Activated effector memory CD4-positive, alpha-beta T cell treated with Interleukin-2 at 50 U/mL for 16 hours (primary cell): ENCODE data around the gene C15orf62.

Experiments
- DNase-seq: peaks from one replicate; pipeline ENCODE4 v3.0.0-alpha.2; 2020

C15orf62 gene

GRCh38 chr15:40756938-40757337 is 12.8 kb upstream of the C15orf62 start:
- DNase-seq: no peak

GRCh38 chr15:40759961-40760360 is 9.8 kb upstream of the C15orf62 start:
- DNase-seq: no peak

GRCh38 chr15:40762919-40763800 is 6.6 kb upstream of the C15orf62 start:
- DNase-seq: no peak

- peak; percentile 58 for DNase-seq
Measured at GRCh38 chr15:40763801-40764628, 5.8 kb upstream of the C15orf62 start, which contains the start of gene GCHFR. Gene GCHFR (plus strand): TSS chr15:40764068. CDS start chr15:40764181, 113 bp downstream.

GRCh38 chr15:40764629-40765103 is 5.1 kb upstream of the C15orf62 start:
- no peak for DNase-seq

DNA sequence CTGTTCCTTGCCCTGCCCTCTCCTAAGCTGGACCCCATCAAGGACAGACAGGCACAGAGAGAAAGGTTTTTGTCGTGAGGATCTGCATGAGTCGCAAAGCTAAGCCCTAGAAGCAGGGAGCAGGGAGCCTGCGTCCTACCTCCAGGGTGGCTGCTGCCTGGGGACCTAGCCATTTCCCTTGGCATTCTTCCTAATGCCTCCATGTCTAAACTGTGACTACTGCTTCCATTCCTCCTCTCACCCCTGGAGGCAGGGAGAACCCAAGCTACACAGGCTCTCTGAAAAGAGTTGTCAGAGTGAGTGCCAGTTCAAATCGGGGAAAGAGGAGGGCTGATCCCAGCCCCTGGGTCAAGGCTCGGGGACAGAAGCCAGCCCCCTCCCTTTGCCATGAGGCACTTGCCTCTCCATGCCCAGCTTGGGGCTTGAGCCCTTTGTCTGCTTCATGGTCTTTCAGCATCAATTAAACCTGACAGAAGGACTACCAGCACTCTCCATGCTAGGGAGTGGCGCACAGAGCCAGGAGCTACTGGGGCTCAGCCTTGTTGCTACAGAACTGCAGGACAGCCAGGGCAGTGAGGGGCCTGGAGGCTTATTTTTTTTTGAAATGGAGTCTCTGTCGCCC is 3.5 kb upstream of the C15orf62 start:
- DNase-seq: no peak

DNA sequence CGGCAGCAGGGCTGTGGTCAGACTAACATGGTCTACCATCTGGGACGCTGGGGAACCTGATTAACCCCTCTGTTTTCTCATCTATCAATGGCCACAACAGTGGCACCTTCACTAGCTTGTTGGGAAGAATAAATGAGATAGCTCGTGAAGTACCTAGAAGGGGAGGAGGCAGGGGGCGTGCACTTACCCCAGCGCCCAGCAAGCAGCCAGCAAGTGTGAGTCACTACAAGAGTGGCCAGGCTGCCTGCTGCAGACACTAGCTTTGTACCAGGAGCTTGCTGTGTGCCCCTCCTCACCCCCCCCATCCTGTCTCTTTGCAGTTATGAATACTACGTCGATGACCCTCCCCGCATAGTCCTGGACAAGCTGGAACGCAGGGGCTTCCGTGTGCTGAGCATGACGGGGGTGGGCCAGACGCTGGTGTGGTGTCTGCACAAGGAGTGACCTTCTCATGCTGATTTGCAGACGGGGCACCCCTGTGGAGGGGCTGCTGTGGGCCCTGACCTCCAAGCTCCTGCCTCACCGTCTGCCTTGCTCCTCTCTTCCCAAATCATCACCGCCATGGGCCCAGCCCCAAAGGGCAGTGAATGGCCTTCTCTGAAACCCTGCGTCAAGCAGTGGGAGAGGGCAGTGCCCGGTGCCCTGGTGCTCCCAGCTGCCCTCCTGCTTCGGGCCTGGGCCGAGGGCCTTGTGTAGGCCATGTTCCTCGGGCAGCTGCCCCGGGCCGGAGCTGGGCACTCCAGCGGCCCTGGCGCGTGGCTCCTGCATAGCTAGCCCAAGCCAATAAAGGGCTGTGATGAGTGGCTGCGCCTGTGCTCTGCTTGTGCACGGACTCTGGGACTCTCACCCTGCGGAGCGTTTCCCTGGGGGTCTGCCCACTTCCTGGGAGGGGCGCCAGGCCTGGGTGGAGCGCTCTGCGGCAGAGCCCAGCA is 2.6 kb upstream of the C15orf62 start:
- DNase-seq: no peak

GRCh38 chr15:40767838-40768500 is 1.8 kb upstream of the C15orf62 start:
- DNase-seq: no peak

DNA sequence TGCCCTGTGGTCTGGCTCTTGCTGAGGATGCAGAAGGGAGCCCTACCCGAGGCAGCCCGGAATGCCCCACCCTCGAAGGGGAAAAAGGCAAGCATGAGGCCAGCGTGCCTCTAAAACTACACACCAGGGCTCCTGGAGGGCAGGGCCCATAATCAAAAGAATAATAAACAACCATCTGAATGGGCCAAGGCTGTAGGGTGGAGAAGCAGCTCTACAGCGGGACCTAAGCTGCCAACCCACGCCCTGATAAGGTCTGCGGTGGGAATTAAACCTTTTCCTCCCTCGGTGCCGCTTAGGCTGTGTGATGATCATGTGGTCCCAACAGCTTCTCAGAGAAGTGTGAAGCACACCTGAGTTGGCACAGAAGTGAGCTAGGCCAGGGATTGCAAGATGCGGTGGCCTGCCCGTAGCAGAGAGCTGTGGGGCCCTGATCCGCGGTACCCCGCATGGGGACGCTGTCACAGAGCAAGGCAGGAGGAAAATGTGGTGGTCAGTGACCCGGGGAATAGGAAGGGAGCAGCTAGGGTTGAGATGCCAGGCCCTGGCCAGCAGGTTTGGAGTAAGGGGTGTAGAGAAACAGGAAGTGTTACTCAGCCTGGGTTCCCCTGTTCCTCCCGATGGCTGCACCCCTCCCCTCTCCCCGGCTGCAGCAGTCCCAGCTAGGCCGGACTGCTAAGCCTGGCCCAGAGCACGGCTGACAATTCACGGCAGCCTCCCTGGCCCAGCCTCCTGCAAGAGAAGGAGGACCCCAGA is 1.1 kb upstream of the C15orf62 start:
- no peak for DNase-seq

- DNase-seq: no peak
Measured at GRCh38 chr15:40770147-40770721, 454 bp downstream of the C15orf62 start.

GRCh38 chr15:40771242-40771641 is 1.5 kb downstream of the C15orf62 start:
- no peak for DNase-seq

GRCh38 chr15:40772014-40772413 is 2.2 kb downstream of the C15orf62 start:
- DNase-seq: no peak

DNA sequence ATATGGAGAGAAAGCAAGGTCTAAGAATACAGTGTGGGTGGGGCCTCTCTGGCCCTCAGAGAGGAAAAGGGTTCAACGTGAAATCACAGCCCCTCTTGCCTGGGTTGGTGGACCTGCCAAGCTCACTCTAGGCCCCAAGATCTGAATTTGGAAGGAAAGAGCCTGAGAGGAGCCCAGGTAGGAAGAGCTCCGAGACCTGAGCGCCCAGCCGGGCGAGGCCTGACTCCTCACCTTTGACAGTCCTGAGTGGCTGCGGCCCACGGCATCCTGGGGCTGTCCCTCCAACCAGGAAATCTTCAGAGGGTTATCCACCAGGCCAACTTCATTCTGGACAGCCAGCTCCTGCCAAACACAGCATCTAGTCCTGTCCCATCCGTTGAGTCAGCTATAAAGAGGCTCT is 3.7 kb downstream of the C15orf62 start:
- no peak for DNase-seq

DNA sequence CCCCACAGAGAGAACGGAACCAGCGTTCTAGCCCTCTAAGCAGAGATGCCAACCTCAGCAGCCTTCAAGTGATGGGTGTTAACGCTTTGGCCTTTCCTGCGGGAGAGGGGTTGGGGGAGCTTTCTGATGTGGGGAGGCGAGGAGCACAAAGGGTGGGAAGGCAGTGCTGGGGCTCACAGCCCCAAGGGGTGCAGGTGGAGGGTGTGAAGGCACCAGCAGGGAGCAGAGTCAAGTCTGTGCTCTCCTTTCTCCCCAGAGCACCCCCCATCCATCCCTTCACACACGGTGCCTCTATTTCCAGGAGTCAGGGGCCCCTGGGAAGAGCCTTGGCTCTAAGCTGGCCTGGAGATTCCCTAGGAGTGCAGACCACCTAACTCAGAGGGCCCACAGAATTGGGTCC is 4.1 kb downstream of the C15orf62 start:
- no peak for DNase-seq

- DNase-seq: no peak
Measured at GRCh38 chr15:40775007-40775406, 5.2 kb downstream of the C15orf62 start.

DNA sequence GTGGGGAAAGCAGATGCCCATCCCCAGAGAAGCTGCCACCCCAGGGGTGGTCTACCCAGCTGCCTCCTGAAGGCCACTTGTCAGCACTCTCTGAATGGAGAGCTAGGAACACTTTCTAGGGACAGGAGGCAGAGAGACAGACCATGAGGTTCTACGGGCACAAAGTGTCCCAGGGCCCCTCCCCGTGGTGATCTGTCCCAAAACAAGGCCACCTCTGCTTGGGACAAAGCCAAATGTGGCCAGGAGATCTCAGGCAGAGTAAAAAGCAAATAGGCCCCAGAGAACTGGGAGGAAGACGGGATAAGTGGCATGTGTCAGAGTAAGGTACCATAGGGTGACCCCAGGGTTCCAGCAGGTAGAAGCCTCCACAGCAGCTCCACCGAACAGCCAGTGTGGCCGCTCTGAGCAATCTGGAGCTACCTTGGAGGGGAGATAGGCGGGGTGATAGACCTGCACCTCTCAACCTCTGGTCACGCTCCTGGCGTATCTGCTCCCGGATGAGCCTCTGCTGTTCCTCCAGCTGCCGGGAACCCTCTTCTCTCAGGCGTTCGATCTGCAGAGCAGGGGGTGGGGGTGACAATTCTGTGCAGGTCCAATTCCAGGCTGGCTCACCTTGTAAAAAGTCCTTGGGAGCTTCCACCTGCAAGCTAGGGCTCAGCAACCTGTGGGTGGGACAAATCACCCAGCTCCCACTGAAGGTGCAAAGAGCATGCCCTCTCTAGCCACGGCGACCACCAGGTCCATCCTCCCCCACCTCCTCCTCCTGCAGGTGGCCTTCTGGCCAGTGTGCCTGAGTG is 6.2 kb downstream of the C15orf62 start:
- no peak for DNase-seq

- DNase-seq: no peak
Measured at GRCh38 chr15:40776537-40777141, 6.9 kb downstream of the C15orf62 start.

DNA sequence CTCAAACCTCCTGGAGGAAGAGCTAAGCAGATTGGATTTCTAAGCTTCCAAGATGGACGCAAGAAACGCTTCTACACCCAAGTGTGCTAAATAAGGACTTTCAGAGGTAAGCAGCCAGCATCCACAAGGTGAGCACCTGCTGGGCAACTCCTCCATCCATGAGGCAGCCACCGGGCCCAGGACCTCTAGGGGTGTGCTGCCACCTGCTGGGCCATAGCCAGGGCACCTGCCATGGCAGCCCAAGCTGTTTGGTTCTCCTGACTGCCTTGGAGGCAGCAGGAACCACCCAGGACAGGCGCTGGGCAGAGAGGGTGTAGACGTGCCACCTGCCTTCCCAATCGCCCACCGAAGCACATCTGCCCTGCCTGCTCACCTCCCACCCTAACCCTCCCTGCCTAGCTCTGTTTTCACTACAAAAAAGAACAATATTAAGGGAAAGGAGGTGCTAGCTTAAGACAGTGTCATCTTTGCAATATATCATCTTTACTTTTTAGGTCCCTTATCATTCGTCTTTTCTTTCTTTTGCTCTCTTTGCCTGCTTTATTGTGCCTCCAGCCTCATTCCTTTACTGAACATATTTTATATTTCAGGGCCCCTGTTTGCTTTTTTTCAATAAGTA is 12.9 kb downstream of the C15orf62 start:
- DNase-seq: peak; percentile 67

DNA sequence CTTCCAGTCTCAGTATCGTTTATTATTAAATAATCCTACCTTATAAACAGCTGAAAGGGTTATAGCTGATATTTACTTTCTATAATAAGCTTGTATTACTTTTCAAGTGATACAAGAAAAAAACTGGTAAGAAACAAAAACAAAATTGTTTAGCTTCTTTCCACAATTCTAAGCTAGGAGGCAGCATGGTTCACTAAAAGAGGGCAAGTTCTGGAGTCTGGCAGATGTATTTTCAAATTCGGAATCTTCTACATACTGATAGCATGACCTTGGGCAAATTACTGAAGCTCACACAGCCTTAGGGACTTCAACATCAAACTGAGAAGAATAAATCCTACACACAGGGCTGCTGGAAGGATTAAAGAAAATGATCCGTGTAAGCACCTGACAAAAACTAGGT is 15.4 kb downstream of the C15orf62 start:
- DNase-seq: no peak
